Tibial nerve (tissue), 4 donors: ENCODE data around the gene SEMA3B.

Experiments used
- CTCF ChIP-seq, 5 experiments: fragments of 200-600 bp in 3 of 5; fragments of 450-650 bp in 2 of 5; sonication (generic) in 3 of 5; IDR thresholded peaks; one replicate each; pipeline ENCODE4 v1.5.1; 2016 to 2019; ENCODE audit warnings: antibody characterized with exemption in 5 of 5, mild to moderate bottlenecking in 3 of 5, moderate library complexity in 2 of 5
- EP300 ChIP-seq, 2 donors: sonication (generic); formaldehyde crosslinking; IDR thresholded peaks; one replicate each; pipeline ENCODE4 v1.6.1; 2017; ENCODE audit warnings: antibody characterized with exemption in 2 of 2, mild to moderate bottlenecking in 1 of 2
- POLR2A ChIP-seq, 2 donors: fragments of 450-650 bp; IDR thresholded peaks; one replicate each; pipeline ENCODE4 v1.6.1; 2017; ENCODE audit warnings: antibody characterized with exemption in 2 of 2, mild to moderate bottlenecking in 2 of 2, moderate library complexity in 2 of 2

GRCh38 chr3:50241713-50242380 lies 27.1 kb upstream of the SEMA3B start:
- TF ChIP-seq CTCF (IDR thresholded peaks at IDR 0.05) (no peak), POLR2A (IDR thresholded peaks at IDR 0.05) (no peak), EP300 (IDR thresholded peaks at IDR 0.05) (no peak)
